ENCODE data around the gene SMAD2.
"Not testable (repeated sequence)": the region's sequence is repeated elsewhere in the genome, so short reads cannot be mapped to it uniquely, and the experiment has no call there.

The SMAD2 gene

DNA sequence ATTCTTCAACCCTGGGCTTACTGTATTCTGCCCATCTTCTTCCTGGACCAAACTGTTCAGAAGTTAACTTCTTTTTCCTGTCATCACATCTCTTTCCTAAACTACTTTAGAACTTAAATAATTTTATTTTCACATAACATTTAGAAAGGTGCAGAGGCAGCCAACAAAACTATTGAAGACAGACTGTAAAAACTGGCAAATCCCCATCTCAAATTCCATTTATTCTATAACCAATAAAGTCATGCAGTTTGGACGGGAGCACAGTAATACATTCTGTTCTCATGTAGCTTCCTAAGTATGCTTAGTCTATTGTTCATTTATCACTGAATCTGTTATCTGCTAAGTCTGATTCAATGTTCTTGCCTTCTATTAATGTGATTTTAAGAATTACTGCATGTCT is 99.1 kb downstream of the SMAD2 start:
- no peak for DNase-seq

DNA sequence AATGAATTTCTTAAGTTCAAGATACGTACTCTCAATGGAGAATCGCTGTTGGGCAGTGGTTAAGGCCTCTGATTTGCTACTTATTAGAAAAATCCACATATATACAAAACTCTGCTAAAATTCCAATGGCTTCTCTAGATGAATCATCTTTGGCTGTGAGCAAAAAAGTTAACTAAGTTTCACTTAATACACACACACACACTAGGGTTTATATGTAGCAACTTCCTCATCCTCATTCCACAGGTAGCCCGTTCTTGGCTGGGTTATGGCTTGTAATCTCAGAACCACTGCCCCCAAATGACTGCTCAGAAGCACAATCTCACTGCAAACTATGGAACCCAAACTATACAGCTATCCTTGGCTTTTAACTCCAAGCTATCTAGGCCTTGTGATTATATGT is 99.7 kb downstream of the SMAD2 start:
- no peak for DNase-seq

DNA sequence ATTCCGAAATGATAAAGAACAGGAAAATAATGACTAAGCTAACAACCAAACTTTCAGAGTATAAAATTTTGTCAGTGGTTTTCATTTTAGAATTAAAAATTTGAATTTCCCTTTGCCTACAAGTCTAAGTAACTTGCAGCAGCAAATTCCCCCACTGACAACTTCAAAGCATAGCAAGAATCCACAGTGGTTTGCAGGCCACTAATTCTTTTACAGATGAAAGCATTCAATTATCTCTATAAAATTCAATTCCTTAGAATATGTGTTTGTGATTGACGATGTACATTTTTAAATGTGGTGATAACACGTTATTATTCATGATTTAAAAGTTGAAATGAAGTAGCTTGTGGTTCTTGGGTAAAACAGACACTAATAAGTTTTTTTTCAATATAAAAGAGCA is 100.6 kb downstream of the SMAD2 start:
- DNase-seq: no peak

DNA sequence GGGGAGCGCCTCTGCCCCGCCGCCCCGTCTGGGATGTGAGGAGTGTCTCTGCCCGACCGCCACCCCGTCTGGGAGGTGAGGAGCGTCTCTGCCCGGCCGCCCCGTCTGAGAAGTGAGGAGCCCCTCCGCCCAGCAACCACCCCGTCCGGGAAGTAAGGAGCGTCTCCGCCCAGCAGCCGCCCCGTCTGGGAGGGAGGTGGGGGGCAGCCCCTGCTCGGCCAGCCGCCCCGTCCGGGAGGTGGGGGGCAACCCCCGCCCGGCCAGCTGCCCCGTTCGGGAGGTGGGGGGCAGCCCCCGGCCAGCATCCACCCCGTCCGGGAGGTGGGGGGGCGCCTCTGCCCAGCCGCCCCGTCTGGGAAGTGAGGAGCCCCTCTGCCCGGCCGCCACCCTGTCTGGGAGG is 102.4 kb downstream of the SMAD2 start:
- DNase-seq: not testable (repeated sequence)

DNA sequence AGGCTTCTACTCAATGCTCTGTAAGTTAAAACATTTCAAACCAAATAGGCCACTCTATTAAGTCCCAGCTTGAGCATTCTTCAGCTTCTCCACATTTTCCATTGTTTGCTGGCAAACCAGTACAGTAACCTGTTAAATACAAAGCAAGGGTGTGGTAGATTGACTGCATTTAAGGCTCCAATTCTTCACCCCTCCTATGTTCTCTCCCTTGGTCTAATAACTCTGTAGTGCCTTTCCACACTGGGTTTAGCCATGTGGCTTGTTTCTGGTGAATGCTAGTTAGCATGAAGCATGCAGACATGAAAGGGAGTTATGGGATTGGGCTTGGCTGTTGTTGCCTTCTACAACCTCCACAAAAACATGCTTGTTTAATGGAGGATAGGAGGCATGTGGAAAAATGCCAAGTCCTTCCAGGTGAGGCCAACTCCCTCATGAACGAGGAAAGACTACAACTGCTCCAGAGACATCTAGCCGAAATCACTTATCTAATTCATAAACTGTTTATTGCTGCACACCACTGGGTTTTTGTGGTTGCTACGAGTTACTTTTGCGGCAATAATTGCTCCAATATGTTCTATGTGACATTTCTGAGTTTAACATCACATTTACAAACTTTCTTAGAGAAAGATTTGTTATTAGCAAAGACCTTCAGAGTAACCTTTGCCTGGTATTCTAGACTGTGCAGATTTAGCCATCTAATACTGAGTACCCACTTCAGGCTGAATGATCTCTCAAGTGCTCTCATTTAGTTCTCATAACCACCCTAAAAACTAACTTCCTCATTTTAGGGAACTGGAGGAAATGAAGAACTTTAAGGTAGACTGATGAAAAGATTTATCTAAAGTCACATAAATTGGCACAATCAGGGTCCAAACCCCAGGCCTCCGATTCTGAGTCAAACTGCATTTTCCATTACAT is 104.0 kb downstream of the SMAD2 start:
- DNase-seq: no peak

DNA sequence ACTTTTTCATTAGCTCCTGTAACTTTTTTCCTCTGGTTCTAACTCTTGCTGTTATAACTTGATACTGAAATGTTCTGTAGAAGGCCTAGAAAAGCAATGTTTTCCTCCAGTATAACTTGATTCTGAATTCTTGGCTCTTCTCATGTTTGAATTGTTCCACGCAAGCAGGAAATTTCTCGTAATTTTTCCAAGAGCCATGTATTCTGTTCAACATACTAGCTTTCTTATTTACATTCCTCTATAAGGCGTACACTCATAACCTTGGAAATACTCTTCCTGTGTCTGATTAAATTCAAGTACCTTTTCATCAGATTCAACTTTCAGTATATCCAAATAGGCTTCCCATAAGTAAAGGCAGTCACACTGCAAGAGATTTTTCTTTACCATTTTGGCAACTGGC is 109.1 kb downstream of the SMAD2 start:
- DNase-seq: no peak

DNA sequence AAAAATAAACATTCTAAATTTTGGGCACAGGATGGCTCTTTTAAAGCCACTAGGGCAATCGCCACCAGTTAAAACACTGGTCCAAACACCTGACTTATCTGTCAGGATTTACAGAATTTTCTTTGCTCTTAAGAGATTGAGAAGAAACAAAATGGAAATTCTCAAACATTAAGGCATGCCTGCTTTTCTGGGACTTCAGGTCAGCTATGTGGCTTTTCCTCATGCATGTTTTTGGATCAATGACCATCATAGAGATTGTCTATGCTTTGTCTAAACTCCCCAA is 112.7 kb downstream of the SMAD2 start:
- no peak for DNase-seq

DNA sequence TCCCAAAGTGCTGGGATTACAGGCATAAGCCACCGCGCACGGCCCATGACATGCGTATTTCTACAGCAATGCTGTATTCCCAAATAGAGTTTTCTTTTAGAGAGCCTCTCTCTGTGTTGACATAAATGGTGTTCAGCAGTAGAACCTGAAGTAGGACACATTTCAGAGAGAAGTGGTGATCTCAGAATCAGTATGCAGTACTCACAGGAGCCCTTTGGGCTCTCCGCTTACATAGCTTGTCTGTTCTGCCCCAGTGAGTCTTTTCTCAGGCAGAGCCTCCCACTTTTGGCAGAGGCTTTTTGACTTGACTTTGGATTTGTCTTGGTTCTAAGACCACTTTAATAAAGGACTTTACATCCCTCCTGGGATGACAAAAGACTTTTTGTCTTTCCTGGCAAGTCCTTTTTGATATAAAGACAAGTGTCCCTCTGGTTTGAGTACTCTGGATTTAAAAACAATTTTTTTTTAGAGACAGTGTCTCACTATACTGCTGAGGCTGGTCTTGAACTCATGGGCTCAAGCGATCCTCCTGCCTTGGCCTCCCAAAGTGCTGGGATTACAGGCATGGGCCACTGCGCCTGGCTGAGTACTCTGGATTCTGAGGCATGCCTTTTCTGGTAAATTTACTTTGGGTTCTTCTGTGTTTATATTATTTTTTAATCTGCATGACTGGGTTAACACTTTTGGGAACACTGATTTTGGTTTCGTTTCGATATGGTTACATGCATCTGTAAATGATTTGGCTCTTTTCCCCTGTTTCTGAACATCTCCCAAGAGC is 113.3 kb downstream of the SMAD2 start:
- no peak for DNase-seq

DNA sequence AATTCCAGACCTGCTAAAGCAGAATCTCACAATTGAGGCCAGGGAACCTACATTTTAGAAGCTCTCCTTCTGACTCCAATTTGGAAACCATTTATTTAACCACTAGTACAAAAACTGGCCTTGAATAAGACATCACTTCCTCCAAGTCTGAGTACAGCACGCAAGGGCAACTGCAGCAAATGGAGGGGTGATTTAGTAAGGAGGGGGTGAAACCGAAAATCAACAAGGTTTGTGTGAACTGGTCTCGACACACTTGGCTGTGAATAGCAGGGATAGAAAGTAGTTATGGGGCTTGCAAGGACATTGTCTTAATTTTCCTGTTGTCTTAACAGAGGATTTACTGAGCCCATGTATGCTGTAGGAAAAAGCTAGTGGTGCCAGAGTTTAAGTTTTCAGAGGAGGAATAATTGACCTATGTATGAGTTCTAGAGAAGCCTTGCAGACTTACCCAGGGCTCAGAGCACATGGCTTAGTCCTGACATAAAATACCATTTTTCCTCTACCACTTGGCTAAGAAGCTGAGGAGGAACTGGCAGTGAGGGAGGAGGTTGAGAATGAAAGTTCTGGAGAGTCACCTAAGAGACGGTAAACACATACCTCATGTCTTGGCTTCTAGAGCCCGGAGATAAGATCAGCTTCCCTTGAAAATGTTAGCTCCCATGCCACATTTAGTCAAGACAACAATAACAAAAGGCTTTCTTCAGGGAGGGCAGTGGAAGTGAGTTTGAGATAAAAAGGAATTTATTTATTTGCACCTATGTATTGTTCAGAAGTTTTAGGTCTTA is 114.8 kb downstream of the SMAD2 start:
- DNase-seq: no peak

DNA sequence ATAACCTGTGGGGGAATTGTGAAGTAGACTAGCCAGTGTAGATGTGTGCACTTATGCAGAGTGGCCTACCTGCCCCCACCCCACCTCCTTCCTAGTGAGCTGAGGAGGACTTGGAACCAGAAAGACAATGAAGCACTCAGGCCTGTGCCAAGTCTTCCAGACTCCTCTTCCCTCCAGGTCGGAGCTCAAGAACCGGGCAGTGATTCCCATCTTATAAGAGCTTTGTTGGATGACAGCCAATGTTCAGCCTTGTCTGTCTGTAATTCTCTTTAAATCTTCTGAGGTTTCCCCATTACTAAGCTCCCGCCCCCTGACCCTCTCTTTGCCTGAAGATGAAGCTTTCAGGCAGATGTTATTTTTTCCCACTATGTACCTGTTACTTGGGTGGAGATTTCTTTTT is 121.0 kb downstream of the SMAD2 start:
- no peak for DNase-seq

DNA sequence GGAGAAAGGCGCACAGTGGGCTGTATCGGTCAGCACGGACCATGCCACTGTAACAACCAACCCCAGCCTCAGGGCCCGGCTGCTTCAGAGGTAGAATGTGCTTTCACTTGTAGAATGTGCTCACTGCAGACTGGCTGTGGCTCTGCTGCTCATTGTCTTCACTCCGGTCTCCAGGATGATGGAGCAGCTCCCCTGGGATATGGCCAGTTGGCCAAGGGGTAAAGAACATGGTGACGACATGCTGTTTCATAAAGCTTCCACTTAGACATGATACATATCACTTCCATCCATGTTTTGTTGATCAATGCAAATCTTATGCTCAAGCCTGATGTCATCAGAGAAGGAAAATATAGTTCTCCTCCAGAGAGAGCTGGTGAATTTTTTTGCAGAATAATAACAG is 127.7 kb downstream of the SMAD2 start:
- DNase-seq: no peak

DNA sequence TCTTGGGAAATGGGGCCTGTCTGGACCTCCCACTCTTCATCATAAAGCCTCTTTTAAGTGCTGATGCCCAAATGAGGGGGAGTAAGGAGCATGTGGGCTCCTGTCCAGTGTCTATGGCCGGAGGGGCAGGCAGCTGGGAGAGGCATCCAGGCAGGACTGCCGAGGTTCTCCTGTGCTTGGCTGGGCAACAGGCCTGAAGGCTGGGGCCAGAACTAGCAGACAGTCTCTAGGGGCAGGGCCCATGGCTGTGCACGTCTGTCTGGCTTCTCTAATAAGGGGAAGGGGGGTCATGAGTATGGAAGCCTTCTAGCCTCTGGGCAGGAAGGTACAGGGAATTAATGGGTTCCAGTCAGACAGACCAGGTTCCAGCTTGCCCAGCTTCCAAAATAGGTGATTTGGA is 128.6 kb downstream of the SMAD2 start:
- DNase-seq: no peak

DNA sequence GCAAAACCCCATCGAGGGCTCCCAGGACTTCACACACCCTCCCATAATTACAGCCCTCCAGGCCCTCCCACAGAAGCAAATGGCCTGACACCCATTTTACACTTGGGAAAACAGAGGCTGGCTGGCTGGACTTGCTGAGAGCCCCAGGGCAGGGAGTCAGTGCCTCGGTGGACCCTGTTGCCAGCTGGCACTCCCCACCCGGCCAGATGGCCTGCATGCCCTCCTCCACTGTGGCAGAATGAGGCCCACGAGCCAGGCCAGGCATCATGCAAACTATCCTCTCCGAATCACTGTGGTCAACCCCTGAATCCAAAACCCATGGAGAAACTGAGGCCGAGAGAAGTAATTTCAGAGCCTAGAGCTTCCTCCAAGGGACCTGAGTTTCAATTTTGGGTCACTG is 129.7 kb downstream of the SMAD2 start:
- DNase-seq: no peak

DNA sequence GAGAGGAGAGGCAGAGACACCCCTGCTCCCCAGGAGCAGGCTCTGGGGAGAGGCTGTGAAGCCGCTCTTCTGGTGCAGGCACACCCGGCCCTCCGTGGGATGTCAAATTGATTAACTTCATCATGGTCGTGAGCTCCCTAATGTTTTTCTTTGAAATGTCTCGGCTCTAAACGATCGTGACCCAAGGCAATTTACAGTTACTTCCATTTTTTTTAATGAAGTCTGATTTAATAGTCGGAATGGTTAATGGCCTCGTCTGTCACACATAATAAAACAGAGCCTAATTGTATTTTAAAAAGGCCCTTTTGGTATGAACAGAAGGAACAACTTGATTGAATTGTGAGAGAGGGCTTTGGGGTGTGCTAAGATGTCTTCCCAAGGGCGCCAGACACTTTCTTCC is 130.2 kb downstream of the SMAD2 start:
- no peak for DNase-seq

DNA sequence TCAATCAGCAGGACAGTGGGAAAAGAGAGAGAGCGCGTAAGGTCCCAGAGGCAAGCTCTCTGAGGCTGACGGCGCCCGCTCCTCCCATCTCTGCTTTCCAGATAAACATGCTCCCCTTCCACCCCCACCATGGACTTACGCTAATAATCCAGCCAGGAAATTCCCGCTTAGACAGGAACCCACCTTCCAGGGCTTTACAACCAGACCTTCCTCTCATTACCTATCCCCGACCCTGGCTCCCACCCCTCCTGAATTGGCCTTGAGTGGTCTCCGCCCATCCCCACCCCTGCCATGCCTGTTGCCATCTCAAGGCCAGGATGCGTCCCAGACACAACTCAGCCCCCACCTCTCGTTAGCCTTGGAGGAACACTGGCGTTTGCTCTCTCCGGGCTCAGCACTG is 131.1 kb downstream of the SMAD2 start:
- no peak for DNase-seq

DNA sequence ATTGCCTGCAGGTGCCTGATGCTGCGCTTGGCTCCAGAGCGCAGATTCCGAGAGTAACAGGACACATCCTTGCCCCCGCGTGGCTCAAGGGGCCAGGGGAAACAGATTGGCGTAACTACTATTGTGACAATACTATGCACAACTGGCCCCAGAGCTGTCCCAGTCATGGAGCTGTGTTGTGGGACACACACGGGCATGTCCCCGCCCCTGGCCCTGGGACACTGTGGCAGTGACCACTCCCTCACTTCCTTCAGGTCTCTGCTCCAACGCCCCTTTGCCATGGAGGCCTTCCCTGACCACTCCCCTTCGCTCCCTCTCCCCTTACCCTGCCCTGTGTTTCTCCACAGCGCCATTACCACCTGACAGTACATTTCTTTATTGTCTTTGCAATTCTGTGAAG is 132.1 kb downstream of the SMAD2 start:
- no peak for DNase-seq

DNA sequence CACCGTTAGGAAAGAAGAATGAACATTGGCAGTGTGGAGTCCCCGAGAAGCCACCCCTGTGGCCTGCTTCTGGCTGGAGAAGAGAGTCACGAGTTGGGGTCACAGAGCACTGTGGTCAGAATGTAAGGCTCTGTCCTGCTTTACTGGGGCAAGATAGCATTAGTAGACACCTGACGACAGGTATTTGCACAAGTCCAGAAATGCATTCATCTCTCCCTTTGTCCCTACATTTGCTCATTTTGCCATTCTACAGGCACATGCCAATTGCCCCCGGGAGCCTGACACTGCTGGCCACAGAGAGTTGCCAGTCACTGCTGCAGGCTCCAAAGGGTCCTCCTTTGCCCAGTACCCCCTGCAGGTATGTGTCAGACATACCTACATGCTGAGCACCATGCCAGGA is 133.3 kb downstream of the SMAD2 start:
- DNase-seq: no peak

DNA sequence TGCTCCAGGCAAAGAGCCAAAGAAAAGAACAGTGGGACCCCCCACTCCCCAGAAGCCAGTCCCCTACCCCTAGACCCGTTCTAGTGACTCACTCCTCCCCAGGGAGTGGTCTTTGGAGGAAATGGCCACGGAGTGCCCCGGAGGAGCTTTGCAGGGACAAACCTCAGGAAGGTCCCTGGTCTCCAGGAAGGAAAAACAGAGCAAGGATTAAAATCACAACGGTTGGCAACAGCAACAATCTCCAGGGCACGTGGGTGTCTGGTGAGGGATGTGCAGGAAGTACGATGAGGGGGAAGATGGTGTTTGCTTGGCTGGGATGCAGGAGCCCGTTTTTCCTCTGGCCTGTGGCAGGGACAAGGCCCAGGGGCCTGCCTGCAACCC is 135.0 kb downstream of the SMAD2 start:
- no peak for DNase-seq

DNA sequence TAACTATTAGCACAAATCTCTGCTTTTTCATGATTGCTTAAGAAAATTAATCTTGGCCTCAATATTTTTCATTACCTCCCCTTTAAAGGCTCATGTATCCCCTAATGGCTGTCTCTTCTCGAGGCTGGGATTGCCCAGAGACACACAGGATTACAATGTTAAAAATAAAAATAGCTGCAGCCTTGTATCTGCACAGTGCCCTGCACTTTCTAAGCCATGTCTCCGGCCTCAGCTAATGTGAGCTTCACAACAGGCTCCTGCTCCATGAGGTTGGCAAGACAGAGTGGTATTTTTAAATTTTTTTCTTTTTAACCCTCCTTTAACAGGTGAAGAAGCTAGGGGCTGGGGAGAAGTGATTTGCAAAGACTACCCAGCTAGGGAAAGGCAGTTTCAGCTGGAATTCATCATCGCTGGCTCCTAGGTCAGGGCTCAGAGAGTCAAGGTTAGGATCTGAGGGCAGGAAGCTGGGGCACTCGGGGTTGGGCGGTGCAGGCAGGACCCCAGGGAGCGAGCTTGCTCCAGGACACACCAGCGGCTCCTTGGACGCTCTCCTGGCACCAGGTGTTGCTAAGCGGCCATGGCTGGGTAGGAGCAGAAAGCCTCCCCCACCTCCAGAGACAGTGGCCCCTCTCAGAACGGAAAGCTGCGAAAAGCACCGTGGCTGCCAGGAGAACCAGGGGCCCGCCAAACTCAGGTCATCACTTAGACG is 135.6 kb downstream of the SMAD2 start:
- no peak for DNase-seq

DNA sequence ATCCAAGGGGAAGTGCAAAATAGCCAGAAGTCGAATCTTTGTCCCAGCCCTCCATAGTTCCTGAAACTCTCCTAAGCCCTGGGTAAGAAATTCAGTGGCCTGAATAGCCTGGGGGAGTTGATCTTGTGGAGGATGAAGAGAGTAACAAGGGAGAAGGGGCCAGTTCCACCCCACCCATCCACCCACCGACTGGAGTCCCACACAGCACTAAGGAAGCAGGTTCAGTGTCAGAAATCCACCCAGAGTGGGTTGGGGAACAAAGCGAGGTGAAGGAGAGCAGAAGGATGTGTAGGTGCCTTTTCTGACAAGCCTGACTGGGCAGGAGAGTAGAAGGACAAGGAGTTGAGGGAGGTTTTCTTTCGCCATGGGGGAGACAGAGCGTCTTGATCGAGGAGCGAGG is 136.8 kb downstream of the SMAD2 start:
- no peak for DNase-seq

DNA sequence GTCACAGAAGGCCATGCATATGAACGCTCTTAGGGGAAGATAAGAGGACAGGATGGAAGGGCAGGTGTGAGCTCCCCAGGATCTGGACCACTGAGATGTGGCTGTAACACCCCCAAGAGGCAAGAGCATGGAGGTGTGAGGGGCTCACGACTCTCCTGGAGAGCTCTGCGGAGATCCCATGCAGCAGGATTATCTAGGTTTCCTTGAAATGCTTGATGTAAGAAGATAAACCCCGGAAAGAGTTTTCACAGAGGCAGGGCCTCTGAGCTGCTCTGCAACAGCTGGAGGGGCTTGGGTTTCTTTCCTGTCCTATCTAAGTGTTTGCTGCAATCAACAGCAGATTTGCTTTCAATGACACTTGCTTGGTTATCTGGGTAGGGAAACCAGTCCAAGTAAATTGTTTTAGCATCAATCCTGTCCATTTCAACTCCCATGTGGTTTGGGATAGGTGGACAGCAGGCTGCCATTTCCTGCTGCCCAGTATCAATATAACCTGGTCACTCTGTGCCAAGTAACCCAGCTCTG is 138.9 kb downstream of the SMAD2 start:
- no peak for DNase-seq

DNA sequence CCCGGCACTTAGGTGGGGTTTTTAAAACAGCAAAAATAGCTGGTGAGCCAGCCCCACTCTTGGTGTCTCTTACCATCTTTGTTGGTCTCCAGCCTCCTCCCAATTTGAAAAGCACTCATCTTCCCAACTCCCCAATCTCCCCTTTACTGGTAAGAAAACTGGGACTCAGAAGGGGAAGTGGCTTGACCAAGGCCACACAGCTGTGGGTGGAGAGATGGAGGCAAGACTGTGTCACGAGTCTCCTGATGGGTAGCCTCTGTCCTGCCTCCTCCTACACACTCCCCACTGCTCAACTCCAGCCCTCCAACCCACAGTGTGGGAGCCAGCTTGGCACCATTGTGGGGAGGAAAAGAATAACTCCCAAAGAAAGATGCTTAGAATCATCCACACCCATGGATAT is 140.4 kb downstream of the SMAD2 start:
- DNase-seq: no peak

DNA sequence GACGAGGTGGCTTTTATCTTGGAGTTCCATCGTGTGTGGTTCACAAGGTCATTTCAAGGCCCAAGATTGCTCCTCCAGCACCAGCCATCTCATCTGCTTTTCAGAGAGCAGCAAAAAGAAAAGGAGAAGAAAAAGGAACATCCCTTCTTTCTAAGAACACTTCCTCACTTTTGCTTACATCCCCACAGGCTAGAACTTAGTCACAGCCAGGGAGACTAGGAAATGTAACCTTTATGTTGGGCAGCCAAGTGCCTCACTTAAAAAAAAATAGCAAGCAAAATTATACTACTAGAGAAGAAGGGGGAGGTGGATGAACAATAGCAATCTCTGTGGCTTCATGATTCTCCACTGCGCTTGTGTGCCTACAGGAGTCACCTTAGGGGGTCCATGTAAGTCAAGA is 141.8 kb downstream of the SMAD2 start:
- DNase-seq: no peak

All from NCI-H526 treated with DMSO at 0.1 percent for 48 hours (cell line).